GM19468 (cell line): ENCODE measurements around the gene ECI2.
"Not testable (repeated sequence)": the region's sequence is repeated elsewhere in the genome, so short reads cannot be mapped to it uniquely, and the experiment has no call there.

Experiments
- ATAC-seq: cut with Tn5 transposase; IDR thresholded peaks from one replicate; pipeline ENCODE4 v1.9.1; 2021; ENCODE audit warnings: mild to moderate bottlenecking, moderate library complexity, moderate number of reproducible peaks; ENCODE audit not compliant: unreplicated experiment; ENCODE audit errors: extremely low read depth

Gene ECI2

GRCh38 chr6:4153514-4153985, 18.2 kb upstream of the ECI2 start:
- no peak for ATAC-seq

- ATAC-seq: no peak
These were observed 9.7 kb upstream of the ECI2 start for GRCh38 chr6:4145083-4145482.

DNA sequence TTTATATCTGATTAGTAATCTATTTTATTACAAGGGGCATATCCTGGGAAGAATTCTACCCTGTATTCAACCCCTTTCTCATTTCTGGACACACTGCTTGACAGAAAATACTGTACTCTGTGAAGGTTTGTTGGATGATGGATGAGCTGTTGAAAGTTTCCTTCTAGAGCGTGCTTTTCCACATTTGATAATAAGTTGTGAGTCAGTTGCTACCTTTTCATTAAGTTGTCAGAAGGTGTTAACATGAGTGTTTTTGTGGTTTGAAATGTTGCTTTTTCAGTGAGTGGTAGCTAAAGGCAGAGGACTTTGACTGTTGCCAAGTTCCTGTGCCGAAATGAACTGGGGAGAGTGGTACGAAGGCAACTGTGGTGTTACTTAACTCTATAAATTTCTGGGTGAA, 3.9 kb upstream of the ECI2 start:
- ATAC-seq: no peak

- no peak for ATAC-seq
These were observed 2.8 kb upstream of the ECI2 start for GRCh38 chr6:4138186-4138585.

- no peak for ATAC-seq
These were observed 1.0 kb upstream of the ECI2 start for GRCh38 chr6:4136354-4136831.

- ATAC-seq: peak; percentile 27
These were observed 434 bp upstream of the ECI2 start for GRCh38 chr6:4135665-4136353.

DNA sequence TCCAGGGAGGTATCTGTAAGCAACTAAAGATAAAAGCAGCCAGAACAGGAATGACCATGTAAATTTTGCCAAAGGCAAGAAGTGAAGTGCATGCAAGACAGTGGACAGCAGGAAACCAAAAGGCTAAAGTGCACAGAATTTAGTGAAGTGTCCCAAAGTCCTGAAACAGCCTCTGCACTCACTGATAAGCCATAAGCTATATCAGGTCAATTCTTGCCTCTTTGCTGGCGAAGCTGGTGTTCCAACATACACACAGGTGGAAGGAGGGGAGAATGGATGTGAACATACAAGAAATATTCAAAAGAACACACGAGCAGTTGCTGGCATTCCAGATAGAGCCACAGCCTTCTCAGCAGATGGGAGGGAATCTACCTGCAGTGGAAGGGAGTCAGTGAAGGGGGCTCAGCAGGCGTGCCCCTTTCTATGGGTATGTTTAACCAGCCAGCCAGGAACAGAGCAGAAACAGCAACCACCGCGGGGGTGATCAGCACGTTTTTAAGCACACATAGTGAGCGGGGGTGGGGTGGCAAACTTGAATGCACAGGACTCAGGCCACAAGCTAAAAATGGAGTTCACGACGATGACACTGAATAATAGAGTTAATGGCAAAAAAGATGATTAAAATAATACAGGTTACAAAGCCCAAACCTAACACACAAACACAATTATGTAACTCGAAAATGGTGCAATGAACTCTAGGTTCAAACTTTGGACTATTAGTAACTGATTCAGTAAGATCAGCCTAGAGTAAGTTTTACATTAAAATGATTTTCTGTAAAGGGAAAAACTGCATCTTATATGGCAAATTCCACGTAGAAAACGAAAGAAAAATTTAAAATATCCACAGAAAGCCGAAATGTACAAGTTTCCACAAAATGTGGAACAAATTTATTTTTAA, 1.2 kb downstream of the ECI2 start:
- ATAC-seq: no peak

DNA sequence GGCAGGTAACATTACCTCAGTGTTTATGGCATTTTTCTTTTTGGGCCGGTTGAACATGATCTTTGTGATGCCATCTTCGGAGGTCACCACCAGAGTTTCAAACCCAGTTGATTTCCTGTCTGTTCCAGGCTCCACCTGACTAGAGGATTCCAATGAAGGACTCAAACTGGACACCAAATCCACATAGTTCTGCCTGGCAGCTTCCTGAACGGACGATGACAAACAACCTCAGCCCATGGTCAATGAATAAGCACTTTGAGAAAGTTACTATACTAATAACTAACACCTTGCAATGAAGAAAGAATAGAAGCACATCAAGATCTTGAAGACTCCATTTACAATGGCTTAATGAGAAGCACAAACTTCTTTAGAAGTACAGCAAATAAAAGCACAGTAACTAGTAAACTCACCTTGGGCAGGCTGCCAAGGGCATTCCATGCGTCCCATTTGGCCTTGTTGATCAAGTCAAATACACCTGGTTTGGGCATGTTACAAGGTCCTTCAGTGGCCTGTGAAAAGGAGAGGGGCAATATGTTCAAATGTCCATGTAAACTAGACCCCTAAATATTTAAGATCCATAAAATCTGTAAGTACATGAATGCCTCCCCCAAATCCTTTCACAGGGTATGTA, 4.9 kb downstream of the ECI2 start:
- no peak for ATAC-seq

GRCh38 chr6:4129446-4129845, 5.9 kb downstream of the ECI2 start:
- ATAC-seq: no peak

- no peak for ATAC-seq
These were observed 6.6 kb downstream of the ECI2 start for GRCh38 chr6:4128748-4129147.

- no peak for ATAC-seq
These were observed 7.3 kb downstream of the ECI2 start for GRCh38 chr6:4128072-4128471.

DNA sequence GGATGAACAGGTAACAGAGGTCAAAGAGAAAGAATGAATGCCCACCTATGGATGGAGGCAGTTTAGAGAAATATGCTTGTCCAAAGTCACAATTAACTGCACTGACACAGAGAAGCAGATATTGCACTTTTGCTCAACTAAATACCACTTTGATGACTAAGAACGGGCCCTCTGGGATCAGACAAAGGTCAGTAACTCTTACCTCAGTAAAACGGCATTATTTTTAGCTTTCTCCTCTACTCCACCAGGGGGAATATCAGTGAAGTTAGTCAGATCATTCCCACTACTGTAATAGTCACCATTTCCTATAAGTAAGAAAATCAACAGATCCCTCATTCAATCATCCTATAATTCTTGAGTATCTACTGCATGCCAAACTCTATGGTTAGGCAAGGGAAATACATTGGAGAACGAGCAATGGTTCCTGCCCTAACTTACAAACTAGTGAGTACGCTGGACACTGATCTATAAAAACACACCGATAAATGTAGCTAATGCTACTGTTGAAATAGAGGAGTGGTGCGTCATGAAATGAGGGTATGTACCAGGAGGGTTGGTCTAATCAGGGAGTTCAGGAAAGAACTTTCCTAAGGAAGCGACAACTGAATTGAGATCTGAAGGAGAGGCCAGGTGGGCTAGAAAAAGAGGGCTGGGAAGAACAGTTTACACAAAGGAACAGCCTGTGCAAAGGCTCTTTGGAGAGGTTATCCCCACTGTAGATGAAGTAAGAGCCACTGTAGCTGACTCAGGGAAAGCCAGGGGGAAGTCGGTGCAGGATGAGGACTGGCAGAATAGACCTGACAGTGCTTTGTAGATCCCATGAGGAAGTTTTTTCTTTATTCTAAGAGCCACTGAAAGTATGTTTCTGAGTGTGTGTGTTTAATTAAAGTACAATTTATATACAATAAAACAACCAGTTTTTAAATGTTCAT, 9.2 kb downstream of the ECI2 start:
- no peak for ATAC-seq

DNA sequence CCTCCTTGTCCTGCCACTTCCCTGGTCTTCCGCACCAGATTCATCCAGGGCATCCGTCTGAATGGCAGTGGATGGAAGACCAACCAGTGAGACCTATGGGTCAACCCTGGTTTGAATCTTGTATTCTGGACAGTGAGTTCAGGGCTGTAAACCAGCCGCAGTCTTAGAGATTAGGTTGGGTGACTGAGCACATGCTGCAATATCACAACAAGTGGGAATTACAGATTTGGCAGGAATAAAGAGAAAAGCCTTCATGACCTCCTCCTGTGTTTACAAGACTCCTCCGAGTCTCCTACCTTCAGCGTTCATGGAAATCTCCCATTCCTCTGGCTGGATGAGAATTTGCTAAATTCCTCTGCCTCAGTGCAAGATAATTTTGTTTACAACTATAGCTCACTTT, 9.9 kb downstream of the ECI2 start:
- no peak for ATAC-seq

GRCh38 chr6:4124351-4124750, 11.0 kb downstream of the ECI2 start:
- no peak for ATAC-seq

DNA sequence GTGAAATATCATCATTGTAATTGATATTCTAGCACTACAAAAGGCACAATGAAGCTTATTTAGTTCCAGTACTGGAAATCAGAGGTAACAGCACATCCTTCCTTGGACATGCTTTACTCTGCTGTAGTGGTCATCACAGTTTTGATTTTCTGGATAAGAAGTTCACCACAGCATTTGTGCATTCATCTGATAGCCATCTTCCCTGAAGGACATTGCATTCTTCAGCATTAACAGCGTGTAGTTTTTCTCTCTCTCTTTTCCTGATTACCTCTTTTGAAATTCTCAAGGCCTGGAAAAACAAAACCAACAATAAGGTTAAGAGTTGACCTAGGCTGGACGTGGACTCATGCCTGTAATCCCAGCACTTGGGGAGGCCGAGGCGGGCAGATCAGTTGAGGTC, 19.6 kb downstream of the ECI2 start:
- ATAC-seq: no peak

DNA sequence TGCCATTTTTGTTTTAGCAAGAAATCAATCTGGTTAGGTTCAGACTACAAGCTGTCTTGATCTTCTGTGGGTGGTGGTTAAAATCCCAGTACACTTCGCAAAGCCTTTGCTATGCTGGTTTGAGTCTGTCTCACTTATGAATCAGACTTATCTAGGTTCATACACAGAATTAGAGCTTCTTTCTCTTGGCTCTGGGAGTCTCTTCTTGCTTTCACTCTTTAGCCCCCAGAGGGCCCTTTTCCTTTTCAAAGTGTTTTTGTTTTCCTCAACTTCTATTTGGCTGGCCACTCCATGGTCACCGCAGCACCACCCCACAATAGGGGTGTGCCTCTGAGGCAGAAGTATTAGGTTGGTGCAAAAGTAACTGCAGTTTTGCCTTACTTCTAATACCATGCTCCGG, 21.3 kb downstream of the ECI2 start:
- no peak for ATAC-seq

- ATAC-seq: no peak
These were observed 21.7 kb downstream of the ECI2 start for GRCh38 chr6:4113649-4114048.

DNA sequence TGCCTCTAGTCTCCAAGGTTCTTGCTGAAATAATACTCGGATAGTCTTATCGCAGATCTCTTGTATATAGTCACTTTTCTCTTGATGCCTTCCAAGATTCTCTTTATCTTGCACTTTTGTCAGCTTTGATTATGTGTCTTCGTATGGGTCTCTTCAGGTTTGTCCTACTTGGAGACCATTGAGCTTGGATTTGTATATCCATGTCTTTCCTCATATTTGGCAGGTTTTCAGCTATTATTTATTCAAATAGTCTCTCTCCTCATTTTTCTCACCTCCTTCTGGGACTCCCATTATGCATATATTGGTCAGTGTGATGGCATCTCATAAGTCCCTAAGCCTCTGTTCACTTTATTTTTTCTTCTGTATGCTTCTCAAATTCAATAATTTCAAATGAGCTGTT, 23.0 kb downstream of the ECI2 start:
- no peak for ATAC-seq

DNA sequence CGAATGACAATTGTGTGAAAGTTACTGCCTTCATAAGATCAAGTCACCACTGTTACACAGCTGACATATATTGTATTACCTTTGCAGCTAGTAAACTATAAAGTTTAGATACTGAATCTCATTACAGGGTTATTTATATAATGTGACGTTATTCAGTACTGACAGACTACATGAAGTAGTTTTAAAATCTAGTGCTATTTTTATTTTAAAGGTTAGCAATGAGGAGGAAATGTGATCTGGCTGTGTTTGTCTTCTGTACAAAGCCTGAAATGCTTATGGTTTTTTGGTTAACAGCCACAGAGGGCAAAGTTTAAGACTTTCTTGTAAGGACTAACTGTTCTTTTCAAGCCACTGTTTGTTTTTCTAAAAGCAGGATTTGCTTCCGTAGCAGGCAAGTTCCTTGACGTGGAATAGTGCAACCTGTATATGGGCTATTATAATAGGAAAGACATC, 26.0 kb downstream of the ECI2 start:
- not testable (repeated sequence) for ATAC-seq
